CD4-positive, alpha-beta T cell treated with Interleukin-15 for 1 hour (primary cell): Measurements from ENCODE around the gene SLC38A8.

Experiments
- DNase-seq: peaks from one replicate; pipeline ENCODE4 v3.0.0-alpha.2; 2020

Gene SLC38A8

GRCh38 chr16:84042308-84042878 is at the start of gene SLC38A8:
Gene SLC38A8 (minus strand): TSS chr16:84042795. CDS start chr16:84042157, 638 bp downstream.
- DNase-seq = no peak

DNA sequence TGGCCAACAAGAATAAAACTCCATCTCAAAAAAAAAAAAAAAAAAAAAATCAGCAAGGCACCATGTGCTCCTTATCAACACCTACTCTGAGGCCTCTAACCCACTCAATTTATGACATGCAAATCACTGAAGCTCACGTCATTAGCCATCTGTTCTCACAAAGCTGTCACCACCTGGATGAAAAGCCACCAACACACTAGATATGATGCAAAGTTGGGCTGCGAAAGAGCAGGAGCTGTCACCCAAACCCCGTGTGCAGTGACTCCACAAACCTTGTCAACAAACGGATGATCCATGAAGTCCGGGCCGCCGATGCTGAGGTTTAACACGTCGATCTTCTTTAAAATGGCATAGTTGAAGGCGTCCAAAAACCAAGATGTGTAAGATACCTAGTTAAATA is 48.9 kb upstream of the SLC38A8 start:
- no peak for DNase-seq

GRCh38 chr16:84090211-84090610 is 47.6 kb upstream of the SLC38A8 start:
- DNase-seq = no peak

DNA sequence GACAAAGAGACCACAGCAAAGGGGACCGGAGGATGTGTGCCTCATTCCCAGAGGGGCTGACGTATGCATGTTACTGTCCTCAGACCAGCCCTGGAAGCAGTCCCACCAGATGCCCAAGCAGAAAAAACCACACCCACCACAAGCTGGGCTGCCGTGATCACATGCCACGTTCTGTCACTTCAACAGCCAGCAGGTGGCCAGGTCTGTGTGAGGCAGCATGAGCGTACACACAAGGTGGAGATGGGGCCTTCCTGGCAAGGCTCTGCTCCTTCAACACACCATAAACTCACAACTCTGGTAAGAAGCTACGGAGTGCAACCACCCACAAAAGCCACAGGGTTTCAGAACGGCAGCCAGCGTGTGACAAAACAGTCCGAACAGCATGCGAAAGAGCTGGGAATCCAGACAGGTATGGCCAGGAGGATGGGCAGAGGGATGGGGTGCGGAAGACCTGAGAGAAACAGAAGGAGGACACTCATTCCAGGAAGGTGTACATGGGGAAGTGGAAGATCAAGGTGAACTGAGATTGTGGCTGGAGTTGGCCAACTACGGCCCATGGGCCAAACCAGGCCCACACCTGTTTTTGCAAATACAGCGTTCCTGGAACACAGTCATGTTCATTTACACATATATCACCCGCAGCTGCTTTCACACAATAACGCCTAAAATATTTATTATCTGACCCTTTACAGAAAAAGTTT is 46.2 kb upstream of the SLC38A8 start:
- DNase-seq = peak; percentile 61

GRCh38 chr16:84087466-84088151 is 45.0 kb upstream of the SLC38A8 start:
- no peak for DNase-seq

DNA sequence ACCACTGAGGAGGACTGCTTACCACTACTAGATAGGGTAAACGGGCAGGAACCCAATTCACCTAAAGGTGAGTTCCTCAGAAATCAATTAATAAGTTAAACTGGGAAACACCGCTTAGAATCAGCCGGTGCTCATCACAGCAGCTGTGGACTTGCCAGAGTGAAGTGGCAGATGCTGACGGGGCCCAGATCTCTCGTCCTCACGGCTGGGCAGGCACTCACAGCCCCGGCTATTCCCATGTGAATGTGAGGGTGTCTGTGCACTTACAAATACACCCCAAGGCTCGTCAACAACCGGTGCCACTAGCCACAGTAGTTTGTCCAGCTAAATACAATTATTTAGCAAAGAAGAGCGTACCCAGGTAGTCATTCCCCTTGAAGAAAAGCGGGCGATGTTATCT is 44.4 kb upstream of the SLC38A8 start:
- no peak for DNase-seq

GRCh38 chr16:84086341-84086740 is 43.7 kb upstream of the SLC38A8 start:
- DNase-seq = no peak

DNA sequence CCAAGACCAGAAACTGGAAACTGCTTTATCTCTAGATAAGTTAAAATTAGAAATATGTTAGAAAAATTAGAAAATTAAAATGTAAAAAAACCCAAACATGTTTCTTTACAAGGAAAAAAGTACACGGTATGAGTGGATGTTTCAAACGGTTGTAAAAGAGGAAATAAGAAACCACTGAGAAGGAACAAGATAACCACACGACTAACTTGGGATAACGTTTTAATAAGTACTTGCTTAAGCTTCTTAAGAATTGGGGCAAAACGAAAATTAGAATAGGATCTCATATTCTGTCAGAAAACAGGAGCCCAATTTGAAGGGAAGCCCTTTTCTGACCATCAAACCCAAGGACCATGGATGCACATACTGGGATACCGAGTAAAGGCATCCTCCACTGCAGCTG is 43.2 kb upstream of the SLC38A8 start:
- no peak for DNase-seq

DNA sequence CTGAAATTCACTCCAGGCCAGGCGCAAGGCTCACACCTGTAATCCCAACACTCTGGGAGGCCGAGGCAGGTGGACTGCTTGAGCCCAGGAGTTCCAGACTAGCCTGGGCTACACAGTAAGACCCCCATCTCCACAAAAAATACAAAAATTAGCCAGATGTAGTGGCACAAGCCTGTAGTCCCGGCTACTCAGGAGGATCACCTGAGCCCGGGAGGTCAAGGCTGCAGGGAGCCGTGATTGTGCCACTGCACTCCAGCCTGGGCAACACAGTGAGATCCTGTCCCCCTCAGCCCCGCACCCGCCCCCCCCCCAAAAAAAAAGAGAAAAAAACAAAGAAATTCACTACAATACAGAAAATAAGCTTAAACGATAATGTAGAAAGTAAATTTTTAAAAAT is 42.7 kb upstream of the SLC38A8 start:
- no peak for DNase-seq

DNA sequence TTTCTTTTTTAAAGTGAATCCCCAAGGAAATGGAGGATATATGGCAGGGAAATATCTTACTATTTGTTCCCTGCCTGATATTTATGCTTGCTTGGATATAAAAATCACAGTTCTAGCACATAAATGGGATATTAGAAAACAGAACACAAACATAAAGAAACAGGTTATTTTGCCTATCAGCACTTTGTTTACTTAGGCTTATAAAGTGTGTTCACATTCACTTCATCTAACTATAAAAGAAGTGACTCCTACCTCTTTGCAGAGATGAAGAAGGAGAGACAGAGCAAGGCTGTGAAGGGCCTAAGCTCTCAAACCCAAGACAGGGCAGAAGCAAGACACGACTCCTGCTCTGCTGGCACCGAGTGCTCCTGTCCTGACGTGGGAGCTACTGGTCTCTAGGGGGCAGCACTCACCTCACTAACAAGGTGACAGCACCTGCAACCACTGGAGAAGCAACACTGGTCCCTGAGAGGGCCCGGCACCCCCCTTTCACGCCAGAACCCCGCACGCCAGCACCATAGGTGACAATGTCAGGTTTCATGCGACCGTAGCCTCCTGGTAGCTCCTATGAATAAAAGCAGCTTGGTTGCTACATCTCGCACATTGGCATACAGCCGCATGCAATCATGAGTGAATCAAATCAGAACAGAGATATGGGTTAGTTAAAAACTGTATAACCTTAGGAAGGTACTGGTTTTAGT is 42.1 kb upstream of the SLC38A8 start:
- DNase-seq = peak; percentile 68

- DNase-seq = no peak
These were observed 40.4 kb upstream of the SLC38A8 start for GRCh38 chr16:84082835-84083569.

- DNase-seq = no peak
These were observed 39.5 kb upstream of the SLC38A8 start for GRCh38 chr16:84082110-84082509.

DNA sequence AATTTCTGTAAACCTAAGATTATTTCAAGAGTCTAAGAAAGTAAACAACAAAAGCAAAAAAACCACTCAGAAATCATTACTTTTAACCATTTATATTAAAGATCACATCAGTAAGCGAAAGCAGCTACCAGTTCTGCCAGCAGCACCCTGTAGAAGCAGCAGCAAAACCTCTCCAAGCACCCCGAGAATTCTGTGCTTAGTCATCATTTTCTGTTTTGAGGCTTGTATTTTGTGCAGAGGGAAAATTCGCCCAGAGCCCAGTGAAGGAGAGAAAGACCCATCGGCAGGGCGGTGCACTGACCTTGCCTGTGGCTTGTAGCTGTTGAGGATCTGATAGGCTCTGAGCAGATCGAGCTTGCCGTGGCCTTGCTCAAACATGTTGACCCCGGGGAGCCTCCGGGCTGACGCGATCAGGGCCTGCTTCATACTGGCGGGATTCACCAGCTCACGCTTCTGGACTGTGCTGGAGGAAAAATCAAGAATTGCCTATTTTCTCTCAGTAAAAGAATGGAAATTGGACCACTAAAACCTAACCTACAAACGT is 38.9 kb upstream of the SLC38A8 start:
- no peak for DNase-seq

- no peak for DNase-seq
These were observed 38.2 kb upstream of the SLC38A8 start for GRCh38 chr16:84080813-84081212.

- DNase-seq = no peak
These were observed 37.8 kb upstream of the SLC38A8 start for GRCh38 chr16:84080378-84080777.

- DNase-seq = no peak
These were observed 37.1 kb upstream of the SLC38A8 start for GRCh38 chr16:84079664-84080063.

DNA sequence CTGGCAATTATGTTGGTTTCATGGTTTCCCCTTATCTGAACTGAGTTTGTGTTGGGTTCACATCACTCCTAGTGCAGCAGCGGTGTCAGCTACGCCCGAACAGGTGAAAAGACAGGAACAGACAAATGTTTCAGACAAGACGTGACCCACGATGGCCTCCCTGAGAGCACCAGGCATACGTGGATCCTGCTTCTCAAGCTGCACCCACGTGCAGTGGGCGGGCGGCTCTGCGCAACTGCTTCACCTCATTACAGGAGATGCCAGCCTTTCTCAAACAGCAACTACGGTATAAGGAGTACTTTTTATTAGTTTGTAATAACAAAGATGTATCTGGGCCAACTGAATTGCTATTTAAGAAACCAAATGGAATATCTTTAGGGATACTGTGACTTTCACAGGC is 32.8 kb upstream of the SLC38A8 start:
- no peak for DNase-seq

DNA sequence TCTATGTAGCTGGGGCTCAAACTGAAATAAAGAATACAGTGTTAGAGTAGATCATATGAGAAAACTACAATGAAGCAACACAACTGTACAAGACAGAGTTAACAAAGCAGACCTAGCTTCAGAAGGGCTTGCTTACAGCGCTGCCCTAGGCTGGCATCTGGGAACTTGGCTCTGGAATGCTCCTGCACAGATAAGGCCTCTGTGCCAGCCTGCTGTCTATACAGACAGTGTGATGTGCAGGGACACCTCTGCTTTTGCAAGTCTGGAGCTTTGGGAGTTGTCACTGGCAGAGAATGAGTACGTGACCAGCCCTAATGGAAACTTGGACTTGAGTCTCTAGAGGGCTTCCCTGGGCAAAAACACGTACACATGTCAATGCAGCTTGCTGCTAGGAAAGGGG is 32.1 kb upstream of the SLC38A8 start:
- DNase-seq = no peak

DNA sequence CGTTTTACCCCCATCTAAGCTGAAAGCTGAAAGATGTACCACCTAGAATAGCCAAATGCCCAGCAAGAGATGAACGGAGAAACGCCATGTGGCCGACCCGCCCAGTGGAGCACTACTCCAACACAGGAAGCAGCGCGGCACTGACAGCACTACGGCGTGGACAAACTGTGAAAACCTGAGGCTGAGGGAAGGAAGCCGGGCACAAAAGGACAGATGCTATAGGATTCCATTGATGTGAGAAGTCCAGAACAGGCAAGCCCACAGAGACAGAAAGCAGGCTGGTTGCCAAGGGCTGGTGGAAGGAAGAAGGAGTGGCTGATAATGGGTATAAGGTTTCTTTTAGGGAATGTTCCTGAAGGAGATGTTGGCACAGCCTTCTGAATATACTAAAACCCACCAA is 29.4 kb upstream of the SLC38A8 start:
- no peak for DNase-seq

DNA sequence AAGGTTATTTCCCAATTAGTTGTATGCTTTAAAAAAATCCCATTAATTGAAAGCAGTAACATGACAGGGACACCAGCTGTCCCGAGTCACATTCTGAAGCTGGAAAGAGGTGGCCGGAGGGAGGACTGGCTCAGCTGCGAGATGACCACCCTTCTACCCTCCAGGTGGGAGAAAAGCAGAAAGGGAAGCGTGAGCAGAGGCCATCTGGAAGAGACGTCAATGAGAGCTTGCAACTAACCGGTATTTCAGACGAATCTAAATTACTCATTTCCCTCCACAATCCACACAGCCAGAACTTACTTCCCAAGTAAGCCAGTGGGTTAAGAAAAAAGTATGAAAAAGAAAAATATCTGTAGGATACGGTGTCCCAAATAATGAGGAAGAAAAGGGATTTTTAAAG is 28.5 kb upstream of the SLC38A8 start:
- DNase-seq = no peak

- no peak for DNase-seq
These were observed 26.9 kb upstream of the SLC38A8 start for GRCh38 chr16:84069540-84069939.

- DNase-seq = no peak
These were observed 26.3 kb upstream of the SLC38A8 start for GRCh38 chr16:84068783-84069462.
